Liver (tissue), 3 donors: ENCODE data around the gene DNM3.

Source experiments
- CTCF ChIP-seq: fragments of 150-350 bp; IDR thresholded peaks from 2 replicates; pipeline ENCODE4 v1.5.1; 2017; ENCODE audit warnings: improper control_type of control experiment, low read depth, low read length; ENCODE audit not compliant: missing input control
- EGR1 ChIP-seq, 2 donors: IDR thresholded peaks; 2 replicates each; pipeline ENCODE4 v1.6.1; 2016 to 2018; ENCODE audit warnings: antibody characterized with exemption in 2 of 2, low read depth in 2 of 2
- JUND ChIP-seq, 2 donors: IDR thresholded peaks; 2 replicates each; pipeline ENCODE4 v1.6.1; 2016; ENCODE audit warnings: antibody characterized with exemption in 2 of 2
- MAX ChIP-seq: IDR thresholded peaks from 2 replicates; pipeline ENCODE4 v1.6.1; 2016; ENCODE audit warnings: antibody characterized with exemption
- NR2F2 ChIP-seq: IDR thresholded peaks from 2 replicates; pipeline ENCODE4 v1.6.1; 2016; ENCODE audit warnings: antibody characterized with exemption
- RAD21 ChIP-seq, 2 donors: IDR thresholded peaks; 2 replicates each; pipeline ENCODE4 v1.6.1; 2016; ENCODE audit warnings: antibody characterized with exemption in 2 of 2, mild to moderate bottlenecking in 2 of 2
- RXRA ChIP-seq, 2 donors: IDR thresholded peaks; 2 replicates each; pipeline ENCODE4 v1.6.1; 2017 to 2018; ENCODE audit warnings: antibody characterized with exemption in 2 of 2, mild to moderate bottlenecking in 1 of 2
- YY1 ChIP-seq: IDR thresholded peaks from 2 replicates; pipeline ENCODE4 v1.6.1; 2016; ENCODE audit warnings: antibody characterized with exemption, mild to moderate bottlenecking
- TF ChIP-seq, protein P1 (sequence below): IDR thresholded peaks from 2 replicates; pipeline ENCODE4 v1.6.1; 2016; ENCODE audit warnings: antibody characterized with exemption, mild to moderate bottlenecking
- TF ChIP-seq, protein P2 (sequence below): IDR thresholded peaks from 2 replicates; pipeline ENCODE4 v1.6.1; 2016; ENCODE audit warnings: antibody characterized with exemption
- TF ChIP-seq, protein P3 (sequence below): IDR thresholded peaks from 2 replicates; pipeline ENCODE4 v1.6.1; 2016; ENCODE audit warnings: antibody characterized with exemption
- donor health status: healthy.
- donor health status: healthy.

DNA sequence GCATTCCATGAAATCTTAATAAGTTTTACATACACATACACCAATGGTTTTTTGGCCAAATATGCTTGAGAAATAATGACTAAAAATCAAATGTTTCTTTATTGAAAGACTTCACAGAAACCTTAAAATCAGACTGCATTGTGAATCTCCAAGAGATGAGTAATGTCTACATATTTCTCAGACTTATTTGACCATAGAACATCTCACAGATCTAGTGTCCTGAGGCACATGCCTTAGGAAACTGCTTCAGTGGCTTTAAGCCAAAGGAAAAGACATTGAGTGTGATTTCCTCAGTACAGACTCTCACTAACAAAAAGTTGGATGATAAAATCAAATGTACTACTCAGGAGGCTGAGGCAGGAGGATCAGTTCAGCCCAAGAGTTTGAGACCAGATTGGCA lies 573.0 kb downstream of the DNM3 start:
- no peak for TF ChIP-seq RAD21 (IDR thresholded peaks at IDR 0.05)
- TF ChIP-seq CTCF: no peak
- TF ChIP-seq RXRA (IDR thresholded peaks at IDR 0.05): no peak
- TF ChIP-seq YY1: no peak
- no peak for TF ChIP-seq JUND (IDR thresholded peaks at IDR 0.05)
- TF ChIP-seq, protein P1, sequence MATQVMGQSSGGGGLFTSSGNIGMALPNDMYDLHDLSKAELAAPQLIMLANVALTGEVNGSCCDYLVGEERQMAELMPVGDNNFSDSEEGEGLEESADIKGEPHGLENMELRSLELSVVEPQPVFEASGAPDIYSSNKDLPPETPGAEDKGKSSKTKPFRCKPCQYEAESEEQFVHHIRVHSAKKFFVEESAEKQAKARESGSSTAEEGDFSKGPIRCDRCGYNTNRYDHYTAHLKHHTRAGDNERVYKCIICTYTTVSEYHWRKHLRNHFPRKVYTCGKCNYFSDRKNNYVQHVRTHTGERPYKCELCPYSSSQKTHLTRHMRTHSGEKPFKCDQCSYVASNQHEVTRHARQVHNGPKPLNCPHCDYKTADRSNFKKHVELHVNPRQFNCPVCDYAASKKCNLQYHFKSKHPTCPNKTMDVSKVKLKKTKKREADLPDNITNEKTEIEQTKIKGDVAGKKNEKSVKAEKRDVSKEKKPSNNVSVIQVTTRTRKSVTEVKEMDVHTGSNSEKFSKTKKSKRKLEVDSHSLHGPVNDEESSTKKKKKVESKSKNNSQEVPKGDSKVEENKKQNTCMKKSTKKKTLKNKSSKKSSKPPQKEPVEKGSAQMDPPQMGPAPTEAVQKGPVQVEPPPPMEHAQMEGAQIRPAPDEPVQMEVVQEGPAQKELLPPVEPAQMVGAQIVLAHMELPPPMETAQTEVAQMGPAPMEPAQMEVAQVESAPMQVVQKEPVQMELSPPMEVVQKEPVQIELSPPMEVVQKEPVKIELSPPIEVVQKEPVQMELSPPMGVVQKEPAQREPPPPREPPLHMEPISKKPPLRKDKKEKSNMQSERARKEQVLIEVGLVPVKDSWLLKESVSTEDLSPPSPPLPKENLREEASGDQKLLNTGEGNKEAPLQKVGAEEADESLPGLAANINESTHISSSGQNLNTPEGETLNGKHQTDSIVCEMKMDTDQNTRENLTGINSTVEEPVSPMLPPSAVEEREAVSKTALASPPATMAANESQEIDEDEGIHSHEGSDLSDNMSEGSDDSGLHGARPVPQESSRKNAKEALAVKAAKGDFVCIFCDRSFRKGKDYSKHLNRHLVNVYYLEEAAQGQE: no peak
- no peak for TF ChIP-seq MAX
- TF ChIP-seq, protein P2, sequence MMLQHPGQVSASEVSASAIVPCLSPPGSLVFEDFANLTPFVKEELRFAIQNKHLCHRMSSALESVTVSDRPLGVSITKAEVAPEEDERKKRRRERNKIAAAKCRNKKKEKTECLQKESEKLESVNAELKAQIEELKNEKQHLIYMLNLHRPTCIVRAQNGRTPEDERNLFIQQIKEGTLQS: no peak
- TF ChIP-seq NR2F2: no peak
- TF ChIP-seq, protein P3, sequence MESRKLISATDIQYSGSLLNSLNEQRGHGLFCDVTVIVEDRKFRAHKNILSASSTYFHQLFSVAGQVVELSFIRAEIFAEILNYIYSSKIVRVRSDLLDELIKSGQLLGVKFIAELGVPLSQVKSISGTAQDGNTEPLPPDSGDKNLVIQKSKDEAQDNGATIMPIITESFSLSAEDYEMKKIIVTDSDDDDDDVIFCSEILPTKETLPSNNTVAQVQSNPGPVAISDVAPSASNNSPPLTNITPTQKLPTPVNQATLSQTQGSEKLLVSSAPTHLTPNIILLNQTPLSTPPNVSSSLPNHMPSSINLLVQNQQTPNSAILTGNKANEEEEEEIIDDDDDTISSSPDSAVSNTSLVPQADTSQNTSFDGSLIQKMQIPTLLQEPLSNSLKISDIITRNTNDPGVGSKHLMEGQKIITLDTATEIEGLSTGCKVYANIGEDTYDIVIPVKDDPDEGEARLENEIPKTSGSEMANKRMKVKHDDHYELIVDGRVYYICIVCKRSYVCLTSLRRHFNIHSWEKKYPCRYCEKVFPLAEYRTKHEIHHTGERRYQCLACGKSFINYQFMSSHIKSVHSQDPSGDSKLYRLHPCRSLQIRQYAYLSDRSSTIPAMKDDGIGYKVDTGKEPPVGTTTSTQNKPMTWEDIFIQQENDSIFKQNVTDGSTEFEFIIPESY: no peak
- TF ChIP-seq EGR1 (IDR thresholded peaks at IDR 0.05; ENCODE audit: low read depth in 2 of 2): no peak
